SJSA1 (cell line): ENCODE measurements around the gene TTLL9. TPM values are rescaled to one million over a fixed set of nuclear protein-coding genes. Genes with fewer than 3 reads are reported as not detected.

ENCODE experiments used
- DNase-seq, 2 experiments: peaks; one replicate each; pipeline ENCODE4 v3.0.0-alpha.2; 2015 to 2020; ENCODE audit warnings: low spot score in 2 of 2, low read depth in 1 of 2
- H3K27ac ChIP-seq: fragments of 250-450 bp; sonication (Bioruptor Pico); 2 replicates; pipeline ENCODE4 v1.5.1; 2020; ENCODE audit warnings: mild to moderate bottlenecking, moderate library complexity
- H3K27me3 ChIP-seq: fragments of 250-450 bp; sonication (Bioruptor Pico); replicated peaks from 2 replicates; pipeline ENCODE4 v1.5.1; 2020; ENCODE audit warnings: mild to moderate bottlenecking, moderate library complexity
- H3K36me3 ChIP-seq: fragments of 250-450 bp; sonication (Bioruptor Pico); 2 replicates; pipeline ENCODE4 v1.5.1; 2020; ENCODE audit warnings: mild to moderate bottlenecking
- H3K4me1 ChIP-seq: fragments of 250-450 bp; sonication (Bioruptor Pico); replicated peaks from 2 replicates; pipeline ENCODE4 v1.6.1; 2021; ENCODE audit warnings: mild to moderate bottlenecking
- H3K4me3 ChIP-seq: fragments of 250-450 bp; sonication (Bioruptor Pico); 2 replicates; pipeline ENCODE4 v1.5.1; 2020; ENCODE audit warnings: mild to moderate bottlenecking
- H3K9me3 ChIP-seq: fragments of 250-450 bp; sonication (Bioruptor Pico); replicated peaks from 2 replicates; pipeline ENCODE4 v1.5.1; 2020; ENCODE audit warnings: mild to moderate bottlenecking
- total RNA-seq: library from RNA; depleted of rRNA; stranded (reverse); fragments of >200 nt; shearing (Covaris generic); gene quantifications from 2 replicates; pipeline ENCODE4 v1.2.3, GENCODE V29; 2014

The TTLL9 gene
- total RNA-seq, 1 experiment from 2014 or later, result not detected

GRCh38 chr20:31870726-31871617 is 538 bp downstream of the TTLL9 start:
- H3K4me3 ChIP-seq, result peak overlapping the region; percentile 54
- H3K27me3 ChIP-seq, result peaks cover 32% of the 10 kb centered on the region
- peak in 1 of 2 experiments; percentile 16 for DNase-seq
- peaks cover 15% of the 10 kb centered on the region for H3K4me1 ChIP-seq
- H3K36me3 ChIP-seq, result no peaks in the 10 kb centered on the region
- no peak overlapping the region for H3K27ac ChIP-seq
- H3K9me3 ChIP-seq, result no peaks in the 10 kb centered on the region

GRCh38 chr20:31871618-31871954 is 1.2 kb downstream of the TTLL9 start:
- Histone ChIP-seq H3K27ac (no peak overlapping the region), H3K9me3 (no peaks in the 10 kb centered on the region), H3K27me3 (peaks cover 32% of the 10 kb centered on the region), H3K4me1 (peaks cover 15% of the 10 kb centered on the region), H3K4me3 (no peak overlapping the region), H3K36me3 (no peaks in the 10 kb centered on the region)
- DNase-seq, result peak in 1 of 2 experiments; percentile 8

- no peak overlapping the region for H3K4me3 ChIP-seq
- no peaks in the 10 kb centered on the region for H3K9me3 ChIP-seq
- peaks cover 32% of the 10 kb centered on the region for H3K27me3 ChIP-seq
- H3K36me3 ChIP-seq, result no peaks in the 10 kb centered on the region
- peaks cover 15% of the 10 kb centered on the region for H3K4me1 ChIP-seq
- H3K27ac ChIP-seq, result no peak overlapping the region
- peak in 1 of 2 experiments; percentile 5 for DNase-seq
Observed at GRCh38 chr20:31872406-31872805, 2.0 kb downstream of the TTLL9 start.

- Histone ChIP-seq H3K4me3 (no peak overlapping the region), H3K27ac (no peak overlapping the region), H3K36me3 (no peaks in the 10 kb centered on the region), H3K4me1 (peaks cover 10% of the 10 kb centered on the region), H3K9me3 (no peaks in the 10 kb centered on the region), H3K27me3 (peaks cover 13% of the 10 kb centered on the region)
- DNase-seq, result no peak
Observed at GRCh38 chr20:31875671-31876070, 5.2 kb downstream of the TTLL9 start.

GRCh38 chr20:31877684-31878083 is 7.2 kb downstream of the TTLL9 start:
- Histone ChIP-seq H3K27ac (no peak overlapping the region), H3K36me3 (no peaks in the 10 kb centered on the region), H3K4me1 (peaks cover 8% of the 10 kb centered on the region; the same call in 1 of the 2 replicates), H3K9me3 (no peaks in the 10 kb centered on the region), H3K4me3 (no peak overlapping the region), H3K27me3 (no peaks in the 10 kb centered on the region)
- no peak for DNase-seq

- peak overlapping the region; percentile 80 for H3K27ac ChIP-seq
Observed at GRCh38 chr20:31879143-31879987, 8.9 kb downstream of the TTLL9 start.

GRCh38 chr20:31881945-31882344 is 11.5 kb downstream of the TTLL9 start:
- no peaks in the 10 kb centered on the region for H3K27me3 ChIP-seq

More at GRCh38 chr20:31879143-31879987, 8.9 kb downstream of the TTLL9 start:
- Histone ChIP-seq H3K9me3 (no peaks in the 10 kb centered on the region), H3K4me3 (peak overlapping the region; percentile 43), H3K27me3 (no peaks in the 10 kb centered on the region), H3K4me1 (peaks cover 8% of the 10 kb centered on the region; the same call in 1 of the 2 replicates), H3K36me3 (no peaks in the 10 kb centered on the region)
- DNase-seq, result peak; percentile 92 to 95

GRCh38 chr20:31883829-31884228 is 13.4 kb downstream of the TTLL9 start:
- no peak overlapping the region for H3K4me3 ChIP-seq
- peaks cover 8% of the 10 kb centered on the region; the same call in 1 of the 2 replicates for H3K4me1 ChIP-seq
- no peaks in the 10 kb centered on the region for H3K9me3 ChIP-seq
- DNase-seq, result no peak
- no peaks in the 10 kb centered on the region for H3K27me3 ChIP-seq
- no peaks in the 10 kb centered on the region for H3K36me3 ChIP-seq
- H3K27ac ChIP-seq, result no peak overlapping the region

More at GRCh38 chr20:31881945-31882344, 11.5 kb downstream of the TTLL9 start:
- Histone ChIP-seq H3K27ac (no peak overlapping the region), H3K4me1 (peaks cover 8% of the 10 kb centered on the region; the same call in 1 of the 2 replicates), H3K9me3 (no peaks in the 10 kb centered on the region), H3K4me3 (no peak overlapping the region), H3K36me3 (no peaks in the 10 kb centered on the region)
- no peak for DNase-seq

- peak in 1 of 2 experiments; percentile 36 for DNase-seq
Observed at GRCh38 chr20:31890646-31891045, 20.2 kb downstream of the TTLL9 start.

GRCh38 chr20:31894980-31895675 is 24.7 kb downstream of the TTLL9 start:
- H3K4me1 ChIP-seq, result no peaks in the 10 kb centered on the region
- H3K4me3 ChIP-seq, result no peak overlapping the region
- H3K27me3 ChIP-seq, result peaks cover 2% of the 10 kb centered on the region; the same call in 1 of the 2 replicates
- H3K27ac ChIP-seq, result no peak overlapping the region
- H3K36me3 ChIP-seq, result no peaks in the 10 kb centered on the region
- no peaks in the 10 kb centered on the region for H3K9me3 ChIP-seq
- peak in 1 of 2 experiments; percentile 40 for DNase-seq

More at GRCh38 chr20:31890646-31891045, 20.2 kb downstream of the TTLL9 start:
- Histone ChIP-seq H3K27ac (no peak overlapping the region), H3K36me3 (no peaks in the 10 kb centered on the region), H3K4me1 (no peaks in the 10 kb centered on the region), H3K27me3 (0 out of 2 replicates have a peak, but pooled peaks cover 2% of the 10 kb centered on the region), H3K4me3 (no peak overlapping the region), H3K9me3 (no peaks in the 10 kb centered on the region)

- Histone ChIP-seq H3K9me3 (no peaks in the 10 kb centered on the region), H3K4me1 (no peaks in the 10 kb centered on the region), H3K27me3 (no peaks in the 10 kb centered on the region; the same call in 1 of the 2 replicates), H3K4me3 (no peak overlapping the region), H3K27ac (no peak overlapping the region), H3K36me3 (no peaks in the 10 kb centered on the region)
- no peak for DNase-seq
Observed at GRCh38 chr20:31896049-31896448, 25.6 kb downstream of the TTLL9 start.

- Histone ChIP-seq H3K4me3 (no peak overlapping the region), H3K27me3 (no peaks in the 10 kb centered on the region; the same call in 1 of the 2 replicates), H3K9me3 (no peaks in the 10 kb centered on the region), H3K36me3 (no peaks in the 10 kb centered on the region), H3K4me1 (no peaks in the 10 kb centered on the region), H3K27ac (no peak overlapping the region)
- DNase-seq, result no peak
Observed at GRCh38 chr20:31897541-31897940, 27.1 kb downstream of the TTLL9 start.

- Histone ChIP-seq H3K9me3 (no peaks in the 10 kb centered on the region), H3K4me3 (no peak overlapping the region), H3K27me3 (no peaks in the 10 kb centered on the region; the same call in 1 of the 2 replicates), H3K4me1 (no peaks in the 10 kb centered on the region), H3K36me3 (no peaks in the 10 kb centered on the region), H3K27ac (no peak overlapping the region)
- no peak for DNase-seq
Observed at GRCh38 chr20:31901615-31902014, 31.2 kb downstream of the TTLL9 start.
